ENCODE results near the gene LEFTY1. TPM values are rescaled to one million over a fixed set of nuclear protein-coding genes. Genes with fewer than 3 reads are reported as not detected.
"Not testable (repeated sequence)": the region's sequence is repeated elsewhere in the genome, so short reads cannot be mapped to it uniquely, and the experiment has no call there.

Gene LEFTY1
- total RNA-seq, 3 donors from 2014 or later = 0.48 TPM; not detected in 2

GRCh38 chr1:225890346-225891228, 1.6 kb upstream of the LEFTY1 start:
- no peaks in the 10 kb centered on the region for H3K36me3 ChIP-seq
- intact Hi-C loops (cut with DNase I; ENCODE audit: low total_unique reads) = no loop called here
- H3K4me3 ChIP-seq = no peak overlapping the region
- H3K9me3 ChIP-seq = no peaks in the 10 kb centered on the region
- TF ChIP-seq POLR2AphosphoS5 (IDR thresholded peaks at IDR 0.05) = no peak
- no peak for TF ChIP-seq POLR2A (IDR thresholded peaks at IDR 0.05)
- TF ChIP-seq, protein P1, sequence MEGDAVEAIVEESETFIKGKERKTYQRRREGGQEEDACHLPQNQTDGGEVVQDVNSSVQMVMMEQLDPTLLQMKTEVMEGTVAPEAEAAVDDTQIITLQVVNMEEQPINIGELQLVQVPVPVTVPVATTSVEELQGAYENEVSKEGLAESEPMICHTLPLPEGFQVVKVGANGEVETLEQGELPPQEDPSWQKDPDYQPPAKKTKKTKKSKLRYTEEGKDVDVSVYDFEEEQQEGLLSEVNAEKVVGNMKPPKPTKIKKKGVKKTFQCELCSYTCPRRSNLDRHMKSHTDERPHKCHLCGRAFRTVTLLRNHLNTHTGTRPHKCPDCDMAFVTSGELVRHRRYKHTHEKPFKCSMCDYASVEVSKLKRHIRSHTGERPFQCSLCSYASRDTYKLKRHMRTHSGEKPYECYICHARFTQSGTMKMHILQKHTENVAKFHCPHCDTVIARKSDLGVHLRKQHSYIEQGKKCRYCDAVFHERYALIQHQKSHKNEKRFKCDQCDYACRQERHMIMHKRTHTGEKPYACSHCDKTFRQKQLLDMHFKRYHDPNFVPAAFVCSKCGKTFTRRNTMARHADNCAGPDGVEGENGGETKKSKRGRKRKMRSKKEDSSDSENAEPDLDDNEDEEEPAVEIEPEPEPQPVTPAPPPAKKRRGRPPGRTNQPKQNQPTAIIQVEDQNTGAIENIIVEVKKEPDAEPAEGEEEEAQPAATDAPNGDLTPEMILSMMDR (IDR thresholded peaks at IDR 0.05) = no peak
- H3K27ac ChIP-seq = peak overlapping the region; percentile 13 to 88
- H3K27me3 ChIP-seq = no peaks in the 10 kb centered on the region
- no peaks in the 10 kb centered on the region for H3K4me1 ChIP-seq
- DNase-seq (ENCODE audit: low spot score in 2 of 2) = no peak

DNA sequence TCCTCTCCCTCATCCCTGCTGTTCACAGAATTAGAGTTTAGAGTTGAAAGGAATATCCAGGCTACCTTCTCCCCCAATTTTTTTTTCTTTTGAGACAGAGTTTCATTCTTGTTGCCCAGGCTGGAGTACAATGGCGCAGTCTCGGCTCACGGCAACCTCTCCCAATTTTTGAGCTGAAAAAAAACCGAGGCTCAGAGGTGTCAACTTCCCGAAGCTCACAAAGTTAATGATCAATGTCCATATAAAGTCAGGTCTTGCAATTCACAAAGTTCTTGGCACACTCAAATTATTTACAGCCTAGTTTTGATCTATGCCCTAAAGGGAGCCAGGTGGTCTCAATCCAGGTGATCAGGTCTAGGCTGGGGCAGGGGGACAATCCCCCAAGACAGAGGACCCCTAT, 797 bp upstream of the LEFTY1 start:
- peak overlapping the region in 1 of 2 donors; percentile 88 for H3K27ac ChIP-seq
- intact Hi-C loops (cut with DNase I; ENCODE audit: low total_unique reads) = no loop called here
- no peak for DNase-seq (ENCODE audit: low spot score in 2 of 2)
- TF ChIP-seq POLR2A (IDR thresholded peaks at IDR 0.05) = no peak
- H3K9me3 ChIP-seq = no peaks in the 10 kb centered on the region
- H3K4me3 ChIP-seq = no peak overlapping the region
- H3K27me3 ChIP-seq = no peaks in the 10 kb centered on the region
- H3K4me1 ChIP-seq = no peaks in the 10 kb centered on the region
- H3K36me3 ChIP-seq = no peaks in the 10 kb centered on the region

DNA sequence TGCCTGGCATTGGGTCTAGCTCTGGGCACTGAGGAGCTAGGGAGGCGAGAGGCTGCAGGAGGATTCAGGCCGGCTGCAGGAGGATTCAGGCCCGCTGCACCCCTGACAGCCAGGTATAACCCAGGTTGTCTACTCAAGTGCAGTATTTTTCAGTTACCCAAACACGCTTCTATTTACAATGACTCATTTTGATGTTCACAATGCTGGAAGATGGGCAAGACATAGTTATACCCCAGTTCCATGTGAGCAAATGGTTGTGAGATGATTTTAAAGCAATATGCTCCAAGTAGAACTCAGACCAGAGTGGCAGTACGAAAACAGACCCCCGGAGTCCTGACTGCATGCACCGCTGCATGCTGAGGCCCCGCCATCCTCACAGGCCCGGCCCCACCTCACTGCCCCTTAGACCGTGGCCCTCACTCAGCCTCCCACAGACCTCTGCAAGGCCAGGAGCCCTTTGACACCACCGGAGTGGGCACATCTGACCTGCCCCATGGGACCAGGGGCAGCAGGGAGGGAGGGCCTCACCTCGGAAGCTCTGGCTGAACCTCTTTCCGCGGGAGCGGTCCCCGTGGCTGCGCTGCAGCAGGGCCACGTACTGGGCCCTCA, 553 bp downstream of the LEFTY1 start:
- no peak for DNase-seq (ENCODE audit: low spot score in 2 of 2)
- Histone ChIP-seq H3K27ac (no peak overlapping the region), H3K4me1 (no peaks in the 10 kb centered on the region), H3K36me3 (no peaks in the 10 kb centered on the region), H3K9me3 (no peaks in the 10 kb centered on the region), H3K4me3 (no peak overlapping the region), H3K27me3 (no peaks in the 10 kb centered on the region)
- TF ChIP-seq, protein P1 (IDR thresholded peaks at IDR 0.05) = no peak
- TF ChIP-seq POLR2AphosphoS5 (IDR thresholded peaks at IDR 0.05) = no peak
- no peak for TF ChIP-seq POLR2A (IDR thresholded peaks at IDR 0.05)
- intact Hi-C loops (cut with DNase I; ENCODE audit: low total_unique reads) = no loop called here

DNA sequence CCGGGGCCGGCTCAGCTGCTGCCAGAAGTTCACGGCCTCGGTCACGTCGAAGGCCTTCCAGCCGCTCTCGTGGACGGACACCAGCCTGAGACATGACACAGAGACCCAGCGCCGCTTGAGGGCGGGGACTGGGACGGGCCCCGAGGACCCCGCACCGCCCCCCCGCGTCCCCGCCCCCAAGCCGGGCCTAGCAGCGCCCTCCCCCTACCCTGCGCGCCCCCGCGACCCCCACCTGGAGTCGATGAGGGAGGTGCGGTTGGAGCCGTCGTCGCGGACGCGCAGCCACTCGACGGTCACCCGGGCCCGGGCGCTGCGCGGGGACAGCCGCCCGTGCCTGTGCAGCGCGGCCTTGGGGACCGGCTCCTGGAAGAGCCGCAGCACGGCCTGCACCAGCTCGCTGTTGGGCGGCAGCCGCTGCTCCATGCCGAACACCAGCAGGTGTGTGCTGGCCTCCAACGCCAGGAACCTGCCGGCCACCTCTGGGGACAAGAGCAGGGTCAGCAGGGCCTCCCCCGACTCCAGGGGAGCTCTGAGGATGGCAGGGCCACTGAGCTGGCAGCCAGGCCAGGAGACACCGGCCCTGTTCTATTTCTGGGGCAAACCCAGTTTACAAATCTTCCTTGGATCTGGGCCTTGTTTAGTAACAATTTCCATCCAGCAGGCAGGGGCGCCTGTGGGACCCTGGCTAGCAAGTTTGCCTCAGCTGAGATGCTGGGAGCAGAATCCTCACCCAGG, 1.2 kb downstream of the LEFTY1 start:
- H3K27me3 ChIP-seq; intact Hi-C loops (cut with DNase I; ENCODE audit: low total_unique reads); DNase-seq (ENCODE audit: low spot score in 2 of 2); H3K9me3 ChIP-seq; H3K4me1 ChIP-seq; H3K27ac ChIP-seq; H3K36me3 ChIP-seq; H3K4me3 ChIP-seq: not testable (repeated sequence)

DNA sequence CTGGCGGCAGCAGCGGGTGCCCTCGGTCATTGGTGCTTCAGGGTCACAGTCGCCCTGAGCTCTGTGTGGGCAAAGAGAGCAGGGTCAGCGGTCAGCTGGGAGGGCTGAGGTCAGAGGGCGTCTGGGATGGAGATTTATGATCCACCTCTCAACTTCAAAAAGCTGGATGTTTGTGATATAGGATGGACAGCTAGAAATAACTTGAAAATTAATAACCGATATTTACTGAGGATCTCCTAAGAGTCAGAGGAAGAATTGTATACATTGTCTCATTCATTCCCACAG, 2.0 kb downstream of the LEFTY1 start:
- Histone ChIP-seq H3K4me3 (no peak overlapping the region), H3K27ac (no peak overlapping the region), H3K36me3 (no peaks in the 10 kb centered on the region), H3K27me3 (no peaks in the 10 kb centered on the region), H3K9me3 (no peaks in the 10 kb centered on the region), H3K4me1 (peaks cover 0 to 5% of the 10 kb centered on the region in 2 donors)
- TF ChIP-seq POLR2A (IDR thresholded peaks at IDR 0.05) (no peak), POLR2AphosphoS5 (IDR thresholded peaks at IDR 0.05) (no peak)
- TF ChIP-seq, protein P1 (IDR thresholded peaks at IDR 0.05) = no peak
- no peak for DNase-seq (ENCODE audit: low spot score in 2 of 2)
- intact Hi-C loops (cut with DNase I; ENCODE audit: low total_unique reads) = no loop called here
